ENCODE results near the gene FAF1.

The FAF1 gene

GRCh38 chr1:50852889-50853288 is 107.2 kb downstream of the FAF1 start:
- DNase-seq, result no peak
- no peak overlapping the region for H3K4me3 Mint-ChIP-seq
- H3K27ac Mint-ChIP-seq, result no peak overlapping the region
- TF ChIP-seq, protein P1, sequence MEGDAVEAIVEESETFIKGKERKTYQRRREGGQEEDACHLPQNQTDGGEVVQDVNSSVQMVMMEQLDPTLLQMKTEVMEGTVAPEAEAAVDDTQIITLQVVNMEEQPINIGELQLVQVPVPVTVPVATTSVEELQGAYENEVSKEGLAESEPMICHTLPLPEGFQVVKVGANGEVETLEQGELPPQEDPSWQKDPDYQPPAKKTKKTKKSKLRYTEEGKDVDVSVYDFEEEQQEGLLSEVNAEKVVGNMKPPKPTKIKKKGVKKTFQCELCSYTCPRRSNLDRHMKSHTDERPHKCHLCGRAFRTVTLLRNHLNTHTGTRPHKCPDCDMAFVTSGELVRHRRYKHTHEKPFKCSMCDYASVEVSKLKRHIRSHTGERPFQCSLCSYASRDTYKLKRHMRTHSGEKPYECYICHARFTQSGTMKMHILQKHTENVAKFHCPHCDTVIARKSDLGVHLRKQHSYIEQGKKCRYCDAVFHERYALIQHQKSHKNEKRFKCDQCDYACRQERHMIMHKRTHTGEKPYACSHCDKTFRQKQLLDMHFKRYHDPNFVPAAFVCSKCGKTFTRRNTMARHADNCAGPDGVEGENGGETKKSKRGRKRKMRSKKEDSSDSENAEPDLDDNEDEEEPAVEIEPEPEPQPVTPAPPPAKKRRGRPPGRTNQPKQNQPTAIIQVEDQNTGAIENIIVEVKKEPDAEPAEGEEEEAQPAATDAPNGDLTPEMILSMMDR (IDR thresholded peaks at IDR 0.05), result no peak
- peaks cover 10% of the 10 kb centered on the region for H3K36me3 Mint-ChIP-seq (ENCODE audit: low read depth)
- H3K27me3 Mint-ChIP-seq (ENCODE audit: low read depth, poor library complexity), result no peaks in the 10 kb centered on the region
- H3K4me1 Mint-ChIP-seq, result no peaks in the 10 kb centered on the region
- peaks cover 9% of the 10 kb centered on the region for H3K9me3 Mint-ChIP-seq

DNA sequence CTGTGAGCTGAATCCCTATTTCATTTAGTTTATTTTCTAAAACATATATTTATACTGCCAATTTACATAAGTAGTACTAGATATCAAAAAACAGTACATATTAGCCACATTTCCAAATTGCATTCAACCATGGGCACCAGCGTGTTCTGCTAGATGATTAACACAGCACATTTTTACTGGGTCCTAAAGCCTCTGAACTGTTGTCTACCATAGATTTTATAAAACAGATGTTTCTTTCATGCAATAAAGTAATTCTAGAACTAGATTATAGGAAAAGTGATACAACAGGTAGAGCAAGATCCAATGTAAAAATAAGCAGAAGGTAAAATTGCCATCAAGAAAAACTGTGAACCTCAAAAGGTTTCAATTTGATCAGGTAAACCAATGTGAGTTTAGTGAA is 108.6 kb downstream of the FAF1 start:
- Mint-ChIP-seq H3K27me3 (ENCODE audit: low read depth, poor library complexity) (no peaks in the 10 kb centered on the region), H3K4me3 (no peak overlapping the region), H3K9me3 (peaks cover 23% of the 10 kb centered on the region), H3K36me3 (ENCODE audit: low read depth) (peaks cover 24% of the 10 kb centered on the region), H3K4me1 (no peaks in the 10 kb centered on the region), H3K27ac (no peak overlapping the region)
- TF ChIP-seq, protein P1 (IDR thresholded peaks at IDR 0.05), result no peak
- DNase-seq, result no peak

- peaks cover 26% of the 10 kb centered on the region for H3K36me3 Mint-ChIP-seq (ENCODE audit: low read depth)
- TF ChIP-seq, protein P1 (IDR thresholded peaks at IDR 0.05), result no peak
- H3K9me3 Mint-ChIP-seq, result peaks cover 24% of the 10 kb centered on the region
- no peaks in the 10 kb centered on the region for H3K4me1 Mint-ChIP-seq
- no peaks in the 10 kb centered on the region for H3K27me3 Mint-ChIP-seq (ENCODE audit: low read depth, poor library complexity)
- H3K27ac Mint-ChIP-seq, result no peak overlapping the region
- no peak for DNase-seq
- H3K4me3 Mint-ChIP-seq, result no peak overlapping the region
Measured at GRCh38 chr1:50851034-50851433, 109.0 kb downstream of the FAF1 start.

- H3K36me3 Mint-ChIP-seq (ENCODE audit: low read depth), result peaks cover 31% of the 10 kb centered on the region
- peaks cover 2% of the 10 kb centered on the region for H3K27me3 Mint-ChIP-seq (ENCODE audit: low read depth, poor library complexity)
- DNase-seq, result no peak
- H3K9me3 Mint-ChIP-seq, result peaks cover 24% of the 10 kb centered on the region
- H3K4me3 Mint-ChIP-seq, result no peak overlapping the region
- TF ChIP-seq, protein P1 (IDR thresholded peaks at IDR 0.05), result no peak
- H3K27ac Mint-ChIP-seq, result no peak overlapping the region
- no peaks in the 10 kb centered on the region for H3K4me1 Mint-ChIP-seq
Measured at GRCh38 chr1:50847303-50847702, 112.8 kb downstream of the FAF1 start.

DNA sequence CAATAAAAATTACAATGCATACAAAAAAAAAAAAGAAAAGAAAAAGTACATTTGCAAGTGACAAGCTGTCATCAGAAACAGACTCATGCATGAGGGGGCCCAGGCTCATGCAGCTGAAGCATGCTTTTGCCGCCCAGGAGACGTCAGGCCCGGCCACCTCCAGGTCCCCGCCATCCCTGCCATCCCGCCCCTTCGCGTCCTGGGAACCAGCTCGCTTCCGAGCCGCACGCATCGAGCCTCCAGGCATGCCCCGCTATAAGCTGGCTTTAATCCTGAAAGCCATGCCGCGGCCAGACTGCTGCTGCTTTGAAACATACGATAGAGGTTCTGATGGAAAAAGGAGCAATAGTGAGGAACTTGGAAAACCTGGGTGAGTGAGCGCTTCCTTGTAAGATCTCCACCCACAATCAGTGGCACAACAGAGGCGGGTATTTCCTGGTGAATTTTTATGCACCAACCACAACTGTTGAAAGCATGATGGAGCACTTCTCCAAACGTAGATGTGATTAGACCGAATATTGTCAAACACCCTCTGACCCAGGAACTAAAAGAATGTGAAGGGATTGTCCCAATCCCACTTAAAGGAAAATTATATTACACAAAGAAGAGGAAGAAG is 113.7 kb downstream of the FAF1 start:
- H3K4me1 Mint-ChIP-seq, result no peaks in the 10 kb centered on the region
- H3K36me3 Mint-ChIP-seq (ENCODE audit: low read depth), result peaks cover 31% of the 10 kb centered on the region
- no peak for DNase-seq
- H3K4me3 Mint-ChIP-seq, result no peak overlapping the region
- TF ChIP-seq, protein P1 (IDR thresholded peaks at IDR 0.05), result no peak
- no peak overlapping the region for H3K27ac Mint-ChIP-seq
- peaks cover 2% of the 10 kb centered on the region for H3K27me3 Mint-ChIP-seq (ENCODE audit: low read depth, poor library complexity)
- H3K9me3 Mint-ChIP-seq, result peaks cover 24% of the 10 kb centered on the region

DNA sequence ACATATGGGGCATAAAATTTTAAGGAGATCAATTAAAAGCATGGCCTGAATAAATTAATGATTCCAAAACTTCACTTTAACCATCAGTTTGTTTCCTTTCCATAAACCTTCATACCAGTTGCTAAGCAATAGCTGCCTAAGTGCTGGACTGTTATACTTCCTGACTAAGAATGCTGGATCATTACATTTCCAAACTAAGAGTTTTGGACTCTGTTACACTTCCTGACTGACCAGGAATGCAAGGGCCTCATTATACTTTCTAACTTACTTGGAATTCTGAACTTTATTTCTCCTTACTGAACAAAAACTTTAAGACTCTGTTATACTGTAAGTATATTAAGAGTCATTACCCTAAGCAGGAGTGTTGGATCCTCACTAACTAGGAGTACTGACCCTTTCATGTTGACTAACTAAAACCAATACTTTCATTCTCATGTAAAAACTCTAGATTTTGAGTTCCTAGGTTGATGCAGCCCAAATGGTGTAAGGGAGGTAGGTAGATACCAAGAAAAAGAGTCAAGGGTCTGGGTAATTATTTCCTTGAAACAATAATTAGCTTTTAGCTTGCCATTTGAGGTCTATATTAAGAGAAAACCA is 118.2 kb downstream of the FAF1 start:
- H3K27me3 Mint-ChIP-seq (ENCODE audit: low read depth, poor library complexity), result peaks cover 2% of the 10 kb centered on the region
- H3K4me3 Mint-ChIP-seq, result no peak overlapping the region
- H3K36me3 Mint-ChIP-seq (ENCODE audit: low read depth), result peaks cover 17% of the 10 kb centered on the region
- peaks cover 10% of the 10 kb centered on the region for H3K9me3 Mint-ChIP-seq
- no peak overlapping the region for H3K27ac Mint-ChIP-seq
- H3K4me1 Mint-ChIP-seq, result no peaks in the 10 kb centered on the region
- TF ChIP-seq, protein P1 (IDR thresholded peaks at IDR 0.05), result no peak
- no peak for DNase-seq
